Fibroblast of lung (primary cell): ENCODE data around the gene RASL11A. TPM values are rescaled to one million over a fixed set of nuclear protein-coding genes. Genes with fewer than 3 reads are reported as not detected.

Source experiments
- DNase-seq, 2 donors: peaks; one replicate each; pipeline versions ENCODE4 v3.0.0 to v3.0.0-alpha.2; 2010; ENCODE audit warnings: low read depth in 2 of 2
- H2AFZ ChIP-seq: 2 replicates; pipeline ENCODE4 v1.5.1; 2012; ENCODE audit warnings: low read length, control low read depth, inconsistent platforms
- H3K27ac ChIP-seq: 2 replicates; pipeline ENCODE4 v1.5.1; 2011; ENCODE audit warnings: low read length, control low read depth; ENCODE audit not compliant: insufficient read depth
- H3K27me3 ChIP-seq: 2 replicates; pipeline ENCODE4 v1.5.1; 2011; ENCODE audit warnings: mild to moderate bottlenecking, low read length; ENCODE audit not compliant: control insufficient read depth, insufficient read depth
- H3K36me3 ChIP-seq: 2 replicates; pipeline ENCODE4 v1.5.1; 2011; ENCODE audit warnings: low read length; ENCODE audit not compliant: control insufficient read depth, insufficient read depth
- H3K4me1 ChIP-seq: 2 replicates; pipeline ENCODE4 v1.5.1; 2011; ENCODE audit warnings: low read length; ENCODE audit not compliant: control insufficient read depth, insufficient read depth; ENCODE audit errors: extremely low read depth
- H3K4me2 ChIP-seq: 2 replicates; pipeline ENCODE4 v1.5.1; 2011; ENCODE audit warnings: low read length, control low read depth; ENCODE audit not compliant: insufficient read depth; ENCODE audit errors: extremely low read depth
- H3K4me3 ChIP-seq, 4 experiments: fragments of 200-600 bp in 1 of 4; sonication (generic) in 1 of 4; replicated peaks in 1 of 4; 2 replicates each; pipeline ENCODE4 v1.5.1; 2011 to 2016; ENCODE audit warnings: low read length in 4 of 4, low read depth in 3 of 4, mild to moderate bottlenecking in 3 of 4, control low read depth in 2 of 4, inconsistent platforms in 1 of 4, mixed read lengths in 1 of 4; ENCODE audit not compliant: insufficient read depth in 1 of 4; ENCODE audit errors: control extremely low read depth in 1 of 4
- H3K79me2 ChIP-seq: 2 replicates; pipeline ENCODE4 v1.5.1; 2012; ENCODE audit warnings: mild to moderate bottlenecking, low read length, inconsistent platforms; ENCODE audit not compliant: control insufficient read depth, insufficient read depth
- H3K9ac ChIP-seq: 2 replicates; pipeline ENCODE4 v1.5.1; 2011; ENCODE audit warnings: mild to moderate bottlenecking, low read length, control low read depth; ENCODE audit not compliant: insufficient read depth
- H3K9me3 ChIP-seq: 2 replicates; pipeline ENCODE4 v1.5.1; 2012; ENCODE audit warnings: low read depth, low read length; ENCODE audit not compliant: control insufficient read depth, insufficient read depth
- H4K20me1 ChIP-seq: 2 replicates; pipeline ENCODE4 v1.5.1; 2011; ENCODE audit warnings: low read length; ENCODE audit not compliant: control insufficient read depth, insufficient read depth; ENCODE audit errors: extremely low read depth
- EZH2 ChIP-seq: IDR thresholded peaks from 2 replicates; pipeline ENCODE4 v1.5.1; 2012; ENCODE audit warnings: low read length, control low read depth, mild to moderate bottlenecking; ENCODE audit errors: missing control alignments
- polyA plus RNA-seq, 2 donors: library from polyadenylated mRNA; depleted of rRNA in 1 of 2; stranded (reverse) in 1 of 2; unstranded in 1 of 2; fragments of >200 nt; gene quantifications; 2 replicates each; pipeline ENCODE4 v1.2.1, GENCODE V29; 2011 to 2012; ENCODE audit warnings: missing spikeins in 1 of 2
- total RNA-seq: library from RNA; depleted of rRNA; stranded (reverse); fragments of >200 nt; gene quantifications from 2 replicates; pipeline ENCODE4 v1.2.1, GENCODE V29; 2014
- TF ChIP-seq, protein P1 (sequence below), 2 donors: IDR thresholded peaks in 1 of 2; conservative IDR thresholded peaks in 1 of 2; 1 replicate in 1 of 2; 2 replicates in 1 of 2; pipeline ENCODE4 v1.5.1; 2011 to 2012; ENCODE audit warnings: low read length in 2 of 2, control low read depth in 1 of 2, inconsistent platforms in 1 of 2, low read depth in 1 of 2, mild to moderate bottlenecking in 1 of 2

Gene RASL11A
- total and polyA plus RNA-seq, 2 donors (not counting 1 experiment from before 2014, with no cell fraction given): 10.4 to 73.5 TPM

DNA sequence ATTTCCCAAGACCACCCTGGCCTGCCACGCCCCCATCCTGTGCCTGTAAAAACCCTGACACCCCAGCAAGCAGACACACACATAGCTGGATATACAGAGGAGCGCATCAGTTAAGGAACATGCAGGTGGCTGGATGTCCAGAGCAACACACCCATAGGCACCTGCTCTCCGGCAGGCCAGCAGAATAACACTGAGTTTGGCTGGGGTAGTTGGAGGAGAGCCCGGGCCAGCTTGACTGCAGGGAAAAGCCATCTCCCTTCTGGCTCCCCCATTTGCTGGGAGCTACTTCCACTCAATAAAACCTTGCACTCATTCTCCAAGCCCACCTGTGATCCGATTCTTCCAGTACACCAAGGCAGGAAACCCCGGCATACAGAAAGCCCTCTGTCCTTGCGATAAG is 8.9 kb downstream of the RASL11A start:
- DNase-seq: no peak
- peaks cover 2% of the 10 kb centered on the region for H3K4me1 ChIP-seq
- H3K9me3 ChIP-seq: no peaks in the 10 kb centered on the region
- H3K27ac ChIP-seq: no peak overlapping the region
- H3K36me3 ChIP-seq: no peaks in the 10 kb centered on the region
- H3K4me2 ChIP-seq: no peak overlapping the region
- no peaks in the 10 kb centered on the region for H4K20me1 ChIP-seq
- no peaks in the 10 kb centered on the region for H3K79me2 ChIP-seq
- peaks cover 8% of the 10 kb centered on the region for H3K27me3 ChIP-seq
- H3K4me3 ChIP-seq: no peak overlapping the region
- no peak overlapping the region for H3K9ac ChIP-seq
- no peak for TF ChIP-seq EZH2
- TF ChIP-seq, protein P1, sequence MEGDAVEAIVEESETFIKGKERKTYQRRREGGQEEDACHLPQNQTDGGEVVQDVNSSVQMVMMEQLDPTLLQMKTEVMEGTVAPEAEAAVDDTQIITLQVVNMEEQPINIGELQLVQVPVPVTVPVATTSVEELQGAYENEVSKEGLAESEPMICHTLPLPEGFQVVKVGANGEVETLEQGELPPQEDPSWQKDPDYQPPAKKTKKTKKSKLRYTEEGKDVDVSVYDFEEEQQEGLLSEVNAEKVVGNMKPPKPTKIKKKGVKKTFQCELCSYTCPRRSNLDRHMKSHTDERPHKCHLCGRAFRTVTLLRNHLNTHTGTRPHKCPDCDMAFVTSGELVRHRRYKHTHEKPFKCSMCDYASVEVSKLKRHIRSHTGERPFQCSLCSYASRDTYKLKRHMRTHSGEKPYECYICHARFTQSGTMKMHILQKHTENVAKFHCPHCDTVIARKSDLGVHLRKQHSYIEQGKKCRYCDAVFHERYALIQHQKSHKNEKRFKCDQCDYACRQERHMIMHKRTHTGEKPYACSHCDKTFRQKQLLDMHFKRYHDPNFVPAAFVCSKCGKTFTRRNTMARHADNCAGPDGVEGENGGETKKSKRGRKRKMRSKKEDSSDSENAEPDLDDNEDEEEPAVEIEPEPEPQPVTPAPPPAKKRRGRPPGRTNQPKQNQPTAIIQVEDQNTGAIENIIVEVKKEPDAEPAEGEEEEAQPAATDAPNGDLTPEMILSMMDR (conservative IDR thresholded peaks at IDR 0.05 in 1 of 2, IDR thresholded peaks at IDR 0.05 in 1 of 2; ENCODE audit: low read depth in 1 of 2, low read length in 2 of 2): no peak
- no peak overlapping the region for H2AFZ ChIP-seq

DNA sequence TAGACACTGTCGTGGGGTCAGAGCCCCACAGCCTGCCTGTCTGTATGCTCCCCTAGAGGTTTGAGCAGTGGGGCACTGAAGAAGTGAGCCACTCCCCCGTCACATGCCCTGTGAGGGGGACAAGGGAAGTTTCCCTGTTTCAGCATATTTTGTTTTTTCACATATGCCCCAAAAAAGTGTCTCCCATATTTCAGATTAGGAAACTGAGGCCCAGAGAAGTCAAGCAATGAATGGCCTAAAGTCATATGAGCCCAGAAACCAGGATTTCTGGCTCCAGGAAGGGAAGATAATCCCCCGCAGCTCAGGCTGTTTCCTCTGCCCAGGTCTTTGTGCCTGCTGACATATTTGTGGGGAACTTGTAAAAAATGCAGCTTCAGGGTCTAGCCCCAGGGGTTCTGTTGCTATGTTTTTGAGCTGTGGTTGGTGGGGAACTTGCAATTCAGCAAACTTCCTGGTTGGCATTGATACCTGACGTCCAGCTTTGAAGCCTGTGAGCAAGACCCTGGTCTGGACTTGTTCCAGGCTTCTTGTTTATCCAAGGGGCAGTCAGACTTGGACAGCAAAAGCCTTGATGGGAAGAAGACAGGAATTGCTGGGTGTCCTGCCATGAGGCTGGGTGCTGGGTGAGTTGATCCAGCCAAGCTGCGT is 9.5 kb downstream of the RASL11A start:
- H3K36me3 ChIP-seq: no peaks in the 10 kb centered on the region
- DNase-seq: no peak
- no peak for TF ChIP-seq EZH2
- TF ChIP-seq, protein P1 (conservative IDR thresholded peaks at IDR 0.05 in 1 of 2, IDR thresholded peaks at IDR 0.05 in 1 of 2; ENCODE audit: low read depth in 1 of 2, low read length in 2 of 2): no peak

DNA sequence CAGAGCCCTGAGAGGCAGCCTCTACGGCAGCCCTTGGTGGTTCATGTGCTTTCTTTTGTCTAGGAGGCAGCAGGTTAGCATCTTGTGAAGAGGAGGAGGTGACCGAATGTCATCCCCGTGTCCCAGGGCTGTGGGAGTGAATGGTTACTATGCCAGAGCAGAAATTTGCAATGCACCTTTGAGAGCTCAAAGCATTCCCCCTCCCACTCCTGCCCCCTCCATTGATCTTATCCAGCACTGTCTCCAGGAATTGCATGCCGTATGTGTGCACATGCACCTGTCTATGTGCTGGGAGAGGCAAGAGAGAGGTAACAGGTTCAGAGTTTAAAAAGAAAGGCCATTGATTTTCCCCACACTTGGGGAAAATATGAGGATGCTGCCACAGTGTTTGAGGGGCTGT is 10.2 kb downstream of the RASL11A start:
- Histone ChIP-seq H3K36me3 (no peaks in the 10 kb centered on the region), H3K27ac (no peak overlapping the region), H3K9me3 (no peaks in the 10 kb centered on the region), H3K9ac (no peak overlapping the region), H4K20me1 (no peaks in the 10 kb centered on the region), H3K27me3 (peaks cover 8% of the 10 kb centered on the region), H3K4me2 (no peak overlapping the region), H3K79me2 (no peaks in the 10 kb centered on the region), H2AFZ (no peak overlapping the region), H3K4me1 (peaks cover 2% of the 10 kb centered on the region), H3K4me3 (no peak overlapping the region)
- no peak for TF ChIP-seq EZH2
- TF ChIP-seq, protein P1 (conservative IDR thresholded peaks at IDR 0.05 in 1 of 2, IDR thresholded peaks at IDR 0.05 in 1 of 2; ENCODE audit: low read depth in 1 of 2, low read length in 2 of 2): no peak
- DNase-seq: no peak

More for the DNA sequence above, 9.5 kb downstream of the RASL11A start:
- H3K4me1 ChIP-seq: peaks cover 2% of the 10 kb centered on the region
- no peak overlapping the region for H3K9ac ChIP-seq
- no peaks in the 10 kb centered on the region for H4K20me1 ChIP-seq
- no peaks in the 10 kb centered on the region for H3K79me2 ChIP-seq
- H3K4me2 ChIP-seq: no peak overlapping the region
- H3K9me3 ChIP-seq: no peaks in the 10 kb centered on the region
- H3K27ac ChIP-seq: no peak overlapping the region
- no peak overlapping the region for H2AFZ ChIP-seq
- peaks cover 8% of the 10 kb centered on the region for H3K27me3 ChIP-seq
- H3K4me3 ChIP-seq: no peak overlapping the region
